Parathyroid adenoma (tissue), 2 donors: Measurements from ENCODE around the gene GGA1.

ENCODE experiments used
- H2AFZ ChIP-seq: fragments of 300-600 bp; sonication (generic); one replicate; pipeline ENCODE4 v1.7.0; 2017; ENCODE audit warnings: antibody characterized with exemption, mild to moderate bottlenecking
- H3K27ac ChIP-seq: fragments of 300-600 bp; sonication (generic); one replicate; pipeline ENCODE4 v1.7.0; 2017
- H3K27me3 ChIP-seq: fragments of 300-600 bp; sonication (generic); one replicate; pipeline ENCODE4 v1.7.0; 2017; ENCODE audit warnings: low read length; ENCODE audit not compliant: control insufficient read depth, insufficient read depth
- H3K36me3 ChIP-seq: fragments of 300-600 bp; sonication (generic); one replicate; pipeline ENCODE4 v1.7.0; 2017; ENCODE audit warnings: low read length; ENCODE audit not compliant: control insufficient read depth, insufficient read depth
- H3K4me1 ChIP-seq: fragments of 300-600 bp; sonication (generic); one replicate; pipeline ENCODE4 v1.7.0; 2017; ENCODE audit warnings: control low read depth
- H3K4me2 ChIP-seq: fragments of 300-600 bp; sonication (generic); one replicate; pipeline ENCODE4 v1.7.0; 2017; ENCODE audit warnings: low read length
- H3K4me3 ChIP-seq: fragments of 300-600 bp; sonication (generic); one replicate; pipeline ENCODE4 v1.7.0; 2017; ENCODE audit warnings: low read depth, low read length
- H3K79me2 ChIP-seq: fragments of 300-600 bp; sonication (generic); one replicate; pipeline ENCODE4 v1.7.0; 2017; ENCODE audit warnings: control low read depth
- H3K9ac ChIP-seq: fragments of 300-600 bp; sonication (generic); one replicate; pipeline ENCODE4 v1.7.0; 2017; ENCODE audit warnings: mild to moderate bottlenecking
- H3K9me3 ChIP-seq: fragments of 300-600 bp; sonication (generic); one replicate; pipeline ENCODE4 v1.7.0; 2017; ENCODE audit warnings: low read length; ENCODE audit not compliant: control insufficient read depth
- TF ChIP-seq, protein P1 (sequence below): fragments of 300-600 bp; sonication (generic); IDR thresholded peaks from one replicate; pipeline ENCODE4 v1.7.0; 2017; ENCODE audit warnings: antibody characterized with exemption, mild to moderate bottlenecking
- donor health status: primary hyperparathyroidism.

GGA1 gene

GRCh38 chr22:37678372-37678771, 69.7 kb downstream of the GGA1 start:
- no peak overlapping the region for H2AFZ ChIP-seq
- H3K9me3 ChIP-seq: no peaks in the 10 kb centered on the region
- H3K27ac ChIP-seq: no peak overlapping the region
- no peaks in the 10 kb centered on the region for H3K36me3 ChIP-seq
- no peaks in the 10 kb centered on the region for H3K27me3 ChIP-seq
- no peaks in the 10 kb centered on the region for H3K79me2 ChIP-seq
- no peak overlapping the region for H3K9ac ChIP-seq
- TF ChIP-seq, protein P1, sequence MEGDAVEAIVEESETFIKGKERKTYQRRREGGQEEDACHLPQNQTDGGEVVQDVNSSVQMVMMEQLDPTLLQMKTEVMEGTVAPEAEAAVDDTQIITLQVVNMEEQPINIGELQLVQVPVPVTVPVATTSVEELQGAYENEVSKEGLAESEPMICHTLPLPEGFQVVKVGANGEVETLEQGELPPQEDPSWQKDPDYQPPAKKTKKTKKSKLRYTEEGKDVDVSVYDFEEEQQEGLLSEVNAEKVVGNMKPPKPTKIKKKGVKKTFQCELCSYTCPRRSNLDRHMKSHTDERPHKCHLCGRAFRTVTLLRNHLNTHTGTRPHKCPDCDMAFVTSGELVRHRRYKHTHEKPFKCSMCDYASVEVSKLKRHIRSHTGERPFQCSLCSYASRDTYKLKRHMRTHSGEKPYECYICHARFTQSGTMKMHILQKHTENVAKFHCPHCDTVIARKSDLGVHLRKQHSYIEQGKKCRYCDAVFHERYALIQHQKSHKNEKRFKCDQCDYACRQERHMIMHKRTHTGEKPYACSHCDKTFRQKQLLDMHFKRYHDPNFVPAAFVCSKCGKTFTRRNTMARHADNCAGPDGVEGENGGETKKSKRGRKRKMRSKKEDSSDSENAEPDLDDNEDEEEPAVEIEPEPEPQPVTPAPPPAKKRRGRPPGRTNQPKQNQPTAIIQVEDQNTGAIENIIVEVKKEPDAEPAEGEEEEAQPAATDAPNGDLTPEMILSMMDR: no peak
- H3K4me2 ChIP-seq: no peak overlapping the region
- H3K4me3 ChIP-seq: no peak overlapping the region
- H3K4me1 ChIP-seq: peaks cover 4% of the 10 kb centered on the region

- Histone ChIP-seq H3K4me1 (no peaks in the 10 kb centered on the region), H3K4me3 (no peak overlapping the region), H3K79me2 (no peaks in the 10 kb centered on the region), H3K9ac (no peak overlapping the region), H3K27ac (no peak overlapping the region), H3K9me3 (no peaks in the 10 kb centered on the region), H3K27me3 (no peaks in the 10 kb centered on the region), H2AFZ (no peak overlapping the region), H3K4me2 (no peak overlapping the region), H3K36me3 (no peaks in the 10 kb centered on the region)
- TF ChIP-seq, protein P1: no peak
Observed at GRCh38 chr22:37679670-37680069, 71.0 kb downstream of the GGA1 start.

- Histone ChIP-seq H2AFZ (no peak overlapping the region), H3K9me3 (no peaks in the 10 kb centered on the region), H3K79me2 (no peaks in the 10 kb centered on the region), H3K27ac (no peak overlapping the region), H3K27me3 (no peaks in the 10 kb centered on the region), H3K9ac (no peak overlapping the region), H3K4me3 (no peak overlapping the region), H3K4me2 (no peak overlapping the region), H3K36me3 (no peaks in the 10 kb centered on the region), H3K4me1 (no peaks in the 10 kb centered on the region)
- TF ChIP-seq, protein P1: no peak
Observed at GRCh38 chr22:37680191-37680851, 71.7 kb downstream of the GGA1 start.

DNA sequence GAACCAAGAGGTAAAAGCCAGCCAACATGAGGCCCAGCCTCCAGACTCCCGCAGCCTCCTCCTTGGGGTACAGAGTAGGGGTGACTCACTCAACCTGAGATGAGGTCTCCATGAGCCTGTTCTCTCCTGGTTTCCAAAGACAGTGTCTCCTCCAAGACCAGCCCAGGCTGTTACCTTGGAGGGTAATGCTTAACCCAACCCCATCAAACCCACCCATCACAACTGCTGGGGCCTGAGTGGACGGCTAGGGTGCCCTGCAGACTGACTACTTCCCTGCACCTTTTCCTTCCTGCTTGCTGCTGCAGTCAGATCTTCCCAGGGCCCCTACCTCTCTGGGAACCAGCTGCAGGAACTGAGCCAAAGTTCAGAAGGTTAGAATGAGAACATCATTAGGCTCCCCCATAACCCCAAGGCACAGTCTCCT, 72.4 kb downstream of the GGA1 start:
- Histone ChIP-seq H3K4me2 (no peak overlapping the region), H3K36me3 (no peaks in the 10 kb centered on the region), H3K4me3 (no peak overlapping the region), H3K9ac (no peak overlapping the region), H2AFZ (no peak overlapping the region), H3K27me3 (no peaks in the 10 kb centered on the region), H3K79me2 (no peaks in the 10 kb centered on the region), H3K9me3 (no peaks in the 10 kb centered on the region), H3K27ac (no peak overlapping the region), H3K4me1 (no peaks in the 10 kb centered on the region)
- TF ChIP-seq, protein P1: no peak

DNA sequence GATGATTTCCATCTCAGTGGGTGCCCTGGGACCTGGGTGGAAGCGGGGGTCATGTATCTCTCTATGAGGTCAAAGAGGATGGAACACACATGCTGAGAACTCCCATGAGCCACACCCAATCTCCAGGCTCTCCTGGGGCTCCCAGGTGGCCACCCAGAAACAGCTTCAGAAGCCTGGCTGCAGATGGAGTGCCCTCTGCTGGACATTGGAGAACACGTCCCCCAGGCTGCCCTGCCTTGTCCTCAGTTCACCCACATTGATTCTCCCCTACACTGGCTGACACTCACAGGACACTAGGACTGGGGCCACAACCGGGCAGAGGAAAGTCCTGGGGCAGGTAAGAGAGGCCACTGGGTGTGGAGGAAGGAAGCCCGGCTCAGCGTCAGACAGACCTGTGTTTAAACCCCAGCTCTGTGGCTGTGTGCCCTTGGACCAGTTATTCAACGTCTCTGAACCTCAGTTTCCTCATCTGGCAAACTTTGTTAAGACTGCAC, 73.0 kb downstream of the GGA1 start:
- no peak overlapping the region for H3K4me2 ChIP-seq
- H3K36me3 ChIP-seq: no peaks in the 10 kb centered on the region
- TF ChIP-seq, protein P1: peak; percentile 84
- no peak overlapping the region for H2AFZ ChIP-seq
- H3K9ac ChIP-seq: no peak overlapping the region
- H3K27ac ChIP-seq: no peak overlapping the region
- H3K79me2 ChIP-seq: no peaks in the 10 kb centered on the region
- no peaks in the 10 kb centered on the region for H3K4me1 ChIP-seq
- H3K4me3 ChIP-seq: no peak overlapping the region
- H3K9me3 ChIP-seq: no peaks in the 10 kb centered on the region
- H3K27me3 ChIP-seq: no peaks in the 10 kb centered on the region
